Stimulated activated CD8-positive, alpha-beta memory T cell treated with anti-CD3 and anti-CD28 coated beads, Interleukin-7, amount 100 ng/mL, for 4 hours (primary cell): Measurements from ENCODE around the gene ACTG1.

Source experiments
- DNase-seq, 2 donors: peaks; one replicate each; pipeline ENCODE4 v3.0.0-alpha.2; 2020; ENCODE audit warnings: low read depth in 2 of 2

Gene ACTG1

DNA sequence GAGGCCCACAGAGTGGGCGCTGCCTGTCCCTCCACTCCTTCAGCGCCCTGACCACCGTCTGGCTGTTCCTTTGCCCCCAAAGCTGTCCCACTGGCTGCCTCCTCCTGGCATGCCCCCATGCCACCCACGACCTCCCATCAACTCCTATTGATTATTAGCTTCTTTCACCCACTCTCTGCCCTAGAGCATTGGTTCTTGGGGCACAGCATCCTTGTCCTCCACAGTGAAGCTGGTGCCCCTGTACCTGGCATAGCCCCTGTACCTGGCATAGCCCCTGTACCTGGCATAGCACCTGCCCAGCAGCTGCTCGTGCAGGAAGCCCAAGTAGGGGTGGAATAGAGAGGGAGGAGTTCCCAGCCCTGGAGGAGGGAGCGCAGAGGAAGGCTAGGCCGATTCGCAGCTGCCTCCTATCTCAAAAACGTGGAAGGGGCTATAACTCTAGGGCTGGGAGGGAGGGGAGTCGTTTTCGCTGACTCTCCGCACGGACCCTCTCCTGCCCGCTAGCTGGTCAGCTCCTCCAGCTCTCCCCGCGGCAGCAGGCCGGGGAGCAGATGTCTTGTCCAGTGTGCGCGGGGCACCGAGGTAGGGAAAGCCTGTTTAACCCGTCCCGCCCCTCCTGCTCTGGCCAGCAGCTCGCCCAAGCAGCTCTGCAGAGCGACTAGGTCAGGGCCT, 5.7 kb upstream of the ACTG1 start:
- no peak for DNase-seq

DNA sequence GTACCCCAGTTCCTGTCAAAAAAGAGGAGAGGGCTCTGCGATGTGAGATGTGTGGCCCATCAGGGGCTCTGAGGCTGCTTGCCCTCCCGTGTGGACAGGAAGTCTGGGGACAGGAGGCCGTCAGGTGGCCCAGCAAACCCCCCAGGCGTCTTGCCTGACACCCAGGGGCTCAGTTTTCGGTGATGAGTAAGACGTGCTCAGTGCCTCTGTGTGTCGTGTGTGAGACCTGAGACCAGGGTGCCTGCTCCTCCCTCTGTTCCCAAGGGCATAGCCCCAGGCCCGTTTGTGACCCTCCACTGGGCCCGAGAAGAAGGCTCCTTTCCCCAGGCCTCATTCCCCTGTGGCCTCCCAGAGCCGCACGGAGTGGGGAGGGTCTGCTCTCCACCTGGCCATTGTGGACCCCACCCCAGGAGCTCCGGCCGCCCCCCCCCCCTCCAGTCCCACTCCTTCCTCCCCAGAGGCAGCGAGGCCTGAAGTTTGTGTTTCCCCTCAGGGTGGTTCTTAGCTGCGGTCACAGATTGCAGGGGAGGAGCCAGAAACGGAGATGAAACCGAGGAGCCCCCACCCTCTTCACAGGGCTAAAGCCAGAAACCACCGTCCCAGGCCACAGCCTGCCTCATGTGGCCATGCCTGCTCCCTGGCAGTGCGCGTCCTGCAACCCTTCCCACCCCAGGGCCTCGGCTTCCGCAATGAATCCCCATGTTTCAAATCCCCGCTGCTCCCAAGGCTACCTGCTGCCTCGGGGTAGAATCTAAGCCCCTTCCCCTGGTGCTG, 4.9 kb upstream of the ACTG1 start:
- DNase-seq: no peak

DNA sequence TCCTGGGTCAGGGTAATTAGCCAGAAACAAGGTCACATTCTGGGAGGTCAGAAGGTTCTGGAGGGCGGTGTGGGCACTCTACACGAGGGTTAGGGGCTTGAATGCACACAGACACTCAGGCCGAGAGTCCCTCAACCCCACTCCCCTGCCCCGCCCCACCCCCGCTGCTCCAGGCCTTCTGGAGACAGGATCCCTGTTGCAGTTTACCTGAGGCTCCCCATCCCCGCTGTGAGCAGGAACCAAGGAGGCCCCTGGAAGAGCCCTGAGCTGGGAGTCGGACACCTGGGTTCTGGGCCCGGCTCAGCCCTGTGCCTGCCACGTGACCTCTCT, 4.4 kb upstream of the ACTG1 start:
- no peak for DNase-seq

DNA sequence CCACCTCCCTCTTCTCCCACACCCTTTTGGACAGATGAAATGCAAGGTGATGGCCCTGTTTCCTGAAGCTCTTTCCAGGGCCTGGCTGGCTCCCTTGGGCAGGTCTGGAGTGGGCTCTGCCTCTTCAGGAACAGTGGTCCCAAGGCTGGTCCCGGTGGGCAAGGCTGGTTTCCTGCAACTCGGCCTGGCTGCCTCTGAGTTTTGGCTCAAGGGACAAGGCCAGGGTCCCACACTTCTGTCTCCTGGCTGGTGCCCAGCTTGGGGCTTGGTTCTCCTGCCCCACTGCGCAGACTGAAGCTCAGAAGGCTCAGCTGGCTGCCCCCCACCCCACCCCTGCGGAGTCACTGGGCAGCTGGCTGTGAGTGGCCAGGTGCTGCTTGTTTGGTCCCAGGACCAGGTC, 3.8 kb upstream of the ACTG1 start:
- no peak for DNase-seq

DNA sequence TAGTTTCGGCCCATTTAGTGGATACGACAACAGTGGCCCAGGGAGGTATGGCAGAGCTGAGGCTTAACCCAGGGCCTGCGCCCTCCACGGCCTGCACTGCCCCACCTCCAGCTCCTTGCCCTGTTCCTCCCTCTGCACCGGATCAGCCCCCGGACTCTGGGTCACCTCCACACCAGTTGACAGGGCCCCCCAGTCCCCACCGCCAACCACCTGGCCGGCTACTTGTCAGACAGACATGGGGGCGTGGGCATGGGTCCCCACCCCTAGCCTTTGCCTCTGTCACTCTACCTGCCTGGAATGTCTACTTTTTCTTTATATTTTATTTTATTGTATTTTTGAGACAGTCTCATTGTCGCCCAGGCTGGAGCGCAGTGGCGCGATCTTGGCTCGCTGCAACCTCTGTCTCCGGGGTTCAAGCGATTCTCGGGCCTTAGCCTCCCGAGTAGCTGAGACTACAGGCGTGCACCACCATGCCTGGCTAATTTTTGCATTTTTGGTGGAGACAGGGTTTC, 3.0 kb upstream of the ACTG1 start:
- no peak for DNase-seq

DNA sequence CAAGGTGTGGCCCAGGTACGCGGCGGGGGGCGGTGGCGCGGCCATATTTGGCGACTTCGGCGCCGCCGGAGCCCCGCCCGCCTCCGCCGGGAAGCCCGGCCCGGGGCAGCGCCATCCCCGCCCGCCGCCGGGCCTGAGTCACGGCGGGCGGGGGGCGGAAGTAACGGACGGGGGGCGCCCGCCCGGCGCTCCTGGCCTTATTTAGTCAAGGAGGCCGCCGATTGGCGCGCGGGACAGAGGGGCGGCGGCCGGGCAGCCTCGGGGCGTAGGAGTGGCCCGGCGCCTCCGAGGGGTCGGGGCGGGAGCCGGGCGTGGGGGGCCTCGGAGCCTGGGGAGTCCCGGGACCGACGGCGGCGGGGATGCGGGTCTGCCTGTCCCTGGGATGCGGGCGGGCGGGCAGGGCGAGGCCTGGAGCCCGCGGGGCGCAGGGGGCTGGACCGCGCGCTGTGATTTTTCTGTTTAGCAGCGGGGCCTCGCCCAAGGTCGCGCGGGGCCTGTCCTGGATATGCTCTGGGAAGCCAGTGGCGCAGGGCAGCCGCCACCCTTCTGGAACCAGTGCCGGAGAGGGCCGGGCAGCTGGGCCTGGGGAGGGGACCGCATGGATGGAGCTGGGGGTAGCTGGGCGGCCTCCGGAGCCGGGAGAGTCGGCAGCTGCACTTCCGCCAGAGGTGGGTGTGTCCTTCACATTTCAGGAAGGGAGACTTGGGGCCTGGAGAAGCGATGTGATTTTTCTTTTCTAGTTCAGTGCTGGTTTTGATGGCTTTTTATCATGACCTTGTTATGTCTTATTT, 2.3 kb upstream of the ACTG1 start:
- peak in 1 of 2 donors; percentile 80 for DNase-seq

DNA sequence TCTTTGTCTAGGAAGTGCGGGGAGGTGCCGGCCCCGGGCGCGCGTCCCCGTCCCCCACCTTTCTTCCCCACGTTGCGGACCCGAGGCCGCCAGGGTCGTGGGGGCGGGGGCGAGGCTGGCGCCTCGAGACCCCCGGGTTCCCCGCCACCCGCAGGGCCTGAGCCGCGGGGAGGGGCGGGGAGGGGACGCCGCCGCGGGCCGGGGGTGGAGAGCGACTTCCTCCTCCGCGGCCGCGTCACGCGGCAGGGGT, 1.8 kb upstream of the ACTG1 start:
- no peak for DNase-seq

DNA sequence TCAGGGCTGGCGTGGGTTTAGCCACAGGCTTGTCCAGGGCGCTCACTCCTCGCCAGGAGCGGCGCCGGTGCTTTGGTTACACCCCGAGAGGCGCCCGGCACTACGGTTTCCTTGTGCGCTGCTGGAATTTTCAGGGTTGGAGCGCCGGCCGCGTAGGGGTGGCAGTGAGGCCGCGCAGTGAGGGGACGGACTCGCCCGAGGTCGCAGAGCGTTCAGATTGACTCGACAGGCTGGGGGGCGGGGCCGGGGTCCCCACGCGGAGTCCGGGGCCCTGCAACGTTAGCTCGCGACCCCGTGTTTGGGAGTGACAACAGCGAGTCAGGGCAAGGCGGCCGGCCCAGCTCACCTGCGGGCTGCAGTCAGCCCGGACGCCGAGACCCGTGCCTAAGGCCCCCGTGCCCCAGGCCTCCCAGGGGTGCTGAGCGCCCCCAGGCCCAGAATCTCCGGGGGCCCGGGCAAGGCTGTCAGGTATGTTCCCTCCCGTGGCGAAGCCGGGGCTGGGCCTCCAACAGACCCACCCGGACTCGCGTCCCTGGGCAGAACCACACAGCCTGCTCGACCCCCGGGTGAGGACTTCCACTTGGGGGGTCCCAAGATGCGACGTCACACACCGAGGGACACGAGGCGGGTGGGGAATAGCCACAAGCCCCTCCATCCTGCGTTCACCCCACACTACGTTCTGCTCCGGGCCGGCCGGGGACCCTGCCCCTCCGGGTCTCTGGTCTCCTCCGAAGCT, 1.3 kb upstream of the ACTG1 start:
- DNase-seq: peak in 1 of 2 donors; percentile 40

DNA sequence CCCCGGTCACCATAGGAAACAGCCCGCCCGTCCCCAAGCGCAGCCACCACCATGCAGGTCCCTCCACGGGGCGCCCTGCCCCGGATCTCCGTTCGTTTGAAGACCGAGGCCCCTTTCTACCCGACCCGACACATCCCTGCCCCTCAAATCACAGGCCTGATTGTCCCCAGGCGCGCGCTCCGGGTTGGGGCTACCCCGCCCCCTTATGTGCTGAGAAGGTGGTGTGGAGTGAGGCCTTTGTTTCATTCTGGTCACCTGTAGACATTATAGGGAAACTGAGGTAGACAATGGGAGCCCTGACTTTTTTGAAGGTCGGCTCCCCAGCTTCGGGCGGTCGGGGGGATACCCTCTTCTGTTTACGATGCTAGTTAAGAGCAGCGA, 763 bp upstream of the ACTG1 start:
- peak; percentile 50 to 56 for DNase-seq

DNA sequence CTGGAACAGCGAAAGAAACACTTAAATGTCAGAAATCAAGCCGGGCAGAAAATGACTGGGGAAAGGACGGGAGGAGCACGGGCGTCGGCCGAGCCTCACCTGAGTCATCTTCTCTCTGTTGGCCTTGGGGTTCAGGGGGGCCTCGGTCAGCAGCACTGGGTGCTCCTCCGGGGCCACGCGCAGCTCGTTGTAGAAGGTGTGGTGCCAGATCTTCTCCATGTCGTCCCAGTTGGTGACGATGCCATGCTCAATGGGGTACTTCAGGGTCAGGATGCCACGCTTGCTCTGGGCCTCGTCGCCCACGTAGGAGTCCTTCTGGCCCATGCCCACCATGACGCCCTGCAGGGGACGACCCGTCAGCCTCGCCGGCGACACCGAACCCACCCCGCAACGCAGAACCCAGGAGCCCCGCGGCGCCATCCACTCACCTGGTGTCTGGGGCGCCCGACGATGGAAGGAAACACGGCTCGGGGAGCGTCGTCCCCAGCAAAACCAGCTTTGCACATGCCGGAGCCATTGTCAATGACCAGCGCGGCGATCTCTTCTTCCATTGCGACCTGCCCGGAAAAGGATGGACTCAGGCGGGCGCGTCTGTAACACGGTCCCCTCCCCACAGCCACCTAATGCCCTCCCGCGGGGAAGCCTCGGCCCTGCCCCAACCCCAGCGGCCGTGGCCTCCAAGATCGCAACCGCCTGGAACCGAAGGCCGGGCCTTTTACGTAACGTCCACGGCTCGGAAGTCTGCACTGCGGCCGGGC, 616 bp downstream of the ACTG1 start:
- peak in 1 of 2 donors; percentile 41 for DNase-seq

DNA sequence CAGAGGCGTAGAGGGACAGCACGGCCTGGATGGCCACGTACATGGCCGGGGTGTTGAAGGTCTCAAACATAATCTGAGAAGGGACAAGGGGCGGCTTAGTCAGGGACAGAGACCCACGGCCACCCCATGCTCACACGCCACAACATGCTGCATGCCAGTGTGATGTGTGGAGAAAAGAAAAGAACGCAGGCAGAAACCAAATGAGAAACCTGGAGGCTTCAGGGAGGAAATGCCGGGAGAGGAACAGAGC, 1.1 kb downstream of the ACTG1 start:
- no peak for DNase-seq

DNA sequence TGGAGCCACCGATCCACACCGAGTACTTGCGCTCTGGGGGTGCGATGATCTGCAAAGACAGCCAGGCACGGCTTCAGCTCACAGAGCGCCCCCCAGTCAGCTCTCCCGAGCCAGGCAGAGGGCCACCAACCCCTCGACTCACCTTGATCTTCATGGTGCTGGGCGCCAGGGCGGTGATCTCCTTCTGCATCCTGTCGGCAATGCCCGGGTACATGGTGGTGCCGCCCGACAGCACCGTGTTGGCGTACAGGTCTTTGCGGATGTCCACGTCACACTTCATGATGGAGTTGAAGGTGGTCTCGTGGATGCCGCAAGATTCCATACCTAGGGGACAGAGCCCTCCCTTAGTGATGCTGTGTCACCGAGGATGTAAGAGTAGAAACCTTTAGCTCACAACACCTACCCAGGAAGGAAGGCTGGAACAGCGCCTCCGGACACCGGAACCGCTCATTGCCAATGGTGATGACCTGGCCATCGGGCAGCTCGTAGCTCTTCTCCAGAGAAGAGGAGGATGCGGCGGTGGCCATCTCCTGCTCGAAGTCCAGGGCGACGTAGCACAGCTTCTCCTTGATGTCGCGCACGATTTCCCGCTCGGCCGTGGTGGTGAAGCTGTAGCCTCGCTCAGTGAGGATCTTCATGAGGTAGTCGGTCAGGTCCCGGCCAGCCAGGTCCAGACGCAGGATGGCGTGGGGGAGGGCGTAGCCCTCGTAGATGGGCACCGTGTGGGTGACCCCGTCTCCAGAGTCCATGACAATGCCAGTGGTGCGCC, 1.6 kb downstream of the ACTG1 start:
- no peak for DNase-seq

DNA sequence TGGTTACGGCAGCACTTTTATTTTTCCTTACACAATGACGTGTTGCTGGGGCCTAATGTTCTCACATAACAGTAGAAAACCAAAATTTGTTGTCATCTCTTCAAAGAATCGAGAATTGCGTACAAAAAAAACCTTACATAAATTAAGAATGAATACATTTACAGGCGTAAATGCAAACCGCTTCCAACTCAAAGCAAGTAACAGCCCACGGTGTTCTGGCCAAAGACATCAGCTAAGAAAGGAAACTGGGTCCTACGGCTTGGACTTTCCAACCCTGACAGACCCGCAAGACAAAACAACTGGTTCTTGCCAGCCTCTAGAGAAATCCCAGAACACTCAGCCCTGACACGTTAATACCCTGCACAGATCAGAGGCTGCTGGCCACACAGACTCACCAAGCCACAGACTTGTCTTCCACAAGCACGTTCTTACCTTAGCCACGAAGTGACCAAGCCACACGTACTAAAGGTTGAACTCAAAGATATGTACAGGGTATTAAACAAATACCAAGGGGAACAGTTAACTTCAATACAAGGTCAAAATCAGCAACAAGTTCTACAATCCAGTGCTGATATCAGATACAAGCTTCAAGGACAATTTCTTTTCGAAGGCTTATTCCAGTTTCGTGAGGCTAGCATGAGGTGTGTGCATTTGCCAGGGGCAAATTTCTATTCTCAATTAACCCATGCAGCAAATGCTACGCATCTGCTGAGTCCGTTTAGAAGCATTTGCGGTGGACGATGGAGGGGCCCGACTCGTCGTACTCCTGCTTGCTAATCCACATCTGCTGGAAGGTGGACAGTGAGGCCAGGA, 2.4 kb downstream of the ACTG1 start:
- DNase-seq: no peak

DNA sequence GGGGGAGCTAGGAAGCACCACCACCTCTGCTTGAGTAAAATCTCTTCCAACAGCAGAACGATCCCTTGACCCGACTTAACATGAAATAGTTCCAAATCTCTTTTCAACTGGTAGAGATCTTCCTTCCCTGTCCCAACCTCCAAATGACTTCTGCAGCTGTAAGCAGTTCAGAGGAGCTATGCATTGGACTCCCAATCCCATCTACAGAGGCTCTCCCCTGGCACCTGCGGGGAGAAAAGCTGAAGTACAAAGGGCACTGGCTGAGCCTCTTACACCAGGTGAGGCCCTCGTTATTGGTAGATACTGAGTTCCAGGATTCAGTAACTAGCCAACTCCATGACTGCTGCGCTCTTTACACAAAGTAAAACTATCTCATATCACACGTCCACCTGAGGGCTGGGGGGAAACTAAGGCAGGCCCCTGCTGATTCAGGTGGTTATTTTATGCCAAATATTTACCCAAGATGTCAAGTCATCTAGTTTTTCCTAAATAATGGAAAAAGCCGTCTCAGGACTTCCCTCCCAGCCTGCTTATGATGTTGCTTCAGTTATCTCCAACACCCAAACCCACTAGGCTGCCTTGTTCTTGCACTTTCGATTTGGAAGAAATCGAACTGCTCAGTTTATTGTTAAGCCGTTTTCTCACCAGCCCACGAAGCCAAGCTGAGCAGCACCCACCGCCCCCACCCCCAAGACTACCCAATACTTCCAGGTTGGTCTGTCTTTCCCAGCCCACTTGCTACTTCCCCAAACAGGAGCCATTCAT, 3.2 kb downstream of the ACTG1 start:
- DNase-seq: no peak

DNA sequence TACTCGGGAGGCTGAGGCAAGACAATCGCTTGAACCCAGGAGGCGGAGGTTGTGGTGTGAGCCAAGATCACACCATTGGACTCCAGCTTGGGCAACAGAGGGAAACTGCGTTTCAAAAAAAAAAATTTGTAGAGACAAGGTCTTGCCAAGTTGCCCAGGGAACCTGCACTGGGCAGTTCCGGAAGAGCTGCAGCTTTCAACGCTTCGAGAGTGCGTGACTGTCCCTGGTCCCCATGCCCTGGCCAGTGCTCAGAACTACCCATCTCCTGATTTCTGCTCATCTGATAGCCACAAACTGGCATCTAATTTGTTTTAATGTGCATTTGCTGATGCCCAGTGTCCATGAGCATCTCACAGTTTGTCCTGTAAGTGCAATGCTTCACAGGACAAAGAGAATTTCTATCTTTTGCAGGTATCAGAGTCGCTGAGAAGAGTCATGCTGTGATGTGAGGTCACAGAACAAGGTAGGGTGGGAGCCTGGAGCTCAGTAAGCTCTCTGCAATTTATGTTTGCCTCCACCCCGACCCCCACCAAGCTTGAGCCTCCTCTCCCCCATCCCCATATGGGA, 3.9 kb downstream of the ACTG1 start:
- DNase-seq: no peak

DNA sequence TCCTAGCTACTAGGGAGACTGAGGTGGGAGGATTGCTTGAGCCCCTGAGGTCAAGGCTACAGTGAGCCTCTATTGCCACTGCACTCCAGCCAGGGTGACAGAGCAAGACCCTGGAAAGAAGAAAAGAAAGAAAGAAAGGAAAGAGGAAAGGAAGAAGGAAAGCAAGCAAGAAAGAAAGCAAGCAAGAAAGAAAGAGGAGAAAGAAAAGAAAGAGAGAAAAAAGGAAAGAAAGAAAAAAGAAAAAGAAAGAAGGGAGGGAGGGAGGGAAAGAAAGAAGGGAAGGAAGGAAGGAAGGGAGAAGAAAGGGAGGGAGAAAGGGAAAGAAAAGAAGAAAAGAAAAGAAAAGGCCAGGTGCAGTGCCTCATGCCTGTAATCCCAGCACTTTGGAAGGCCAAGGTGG, 9.0 kb downstream of the ACTG1 start:
- no peak for DNase-seq

DNA sequence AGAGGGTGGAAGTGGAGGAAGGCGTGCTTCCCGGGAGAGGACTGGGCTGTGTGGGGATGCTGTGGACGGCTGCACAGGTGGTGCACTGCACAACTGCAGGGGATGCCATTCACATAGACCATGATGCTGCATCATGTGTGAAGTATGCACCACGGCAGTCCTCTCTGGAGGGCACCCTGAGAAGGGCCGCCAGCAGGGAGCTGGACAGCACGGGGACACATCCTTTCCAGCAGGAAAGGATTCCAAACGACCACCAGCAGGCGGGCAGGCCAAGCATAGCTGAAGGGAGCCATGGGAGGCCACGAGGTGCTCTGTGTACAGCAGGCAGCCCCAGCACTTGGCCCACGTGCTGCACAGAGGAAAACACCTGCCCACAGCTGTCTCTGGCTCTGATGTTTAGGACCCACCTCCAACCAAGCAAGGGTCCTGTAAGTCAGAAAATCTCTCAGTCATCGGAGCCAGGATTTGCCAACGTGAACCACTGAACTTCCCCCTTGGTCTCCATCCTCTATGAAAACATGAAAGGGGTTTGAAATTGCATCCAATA, 10.1 kb downstream of the ACTG1 start:
- DNase-seq: no peak

DNA sequence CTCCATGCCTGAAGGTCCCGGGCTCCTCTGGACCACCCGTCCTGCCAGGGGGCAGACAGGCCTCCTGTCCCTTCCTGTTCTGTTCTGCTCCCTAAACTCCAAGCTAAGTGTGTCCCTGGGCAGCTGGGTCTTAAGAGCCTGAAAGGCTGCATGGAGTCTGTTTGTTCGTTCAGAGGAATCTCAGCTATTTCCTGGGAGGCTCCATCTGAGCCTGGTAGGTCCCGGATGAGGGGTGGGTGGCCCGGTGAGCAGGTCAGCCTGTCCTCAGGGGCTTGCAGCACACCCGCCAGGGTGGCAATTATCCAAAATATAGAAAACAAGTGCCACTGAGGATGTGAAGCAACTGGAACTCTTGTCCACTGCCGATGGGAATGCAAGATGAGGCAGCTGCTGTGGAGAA, 12.6 kb downstream of the ACTG1 start:
- no peak for DNase-seq

DNA sequence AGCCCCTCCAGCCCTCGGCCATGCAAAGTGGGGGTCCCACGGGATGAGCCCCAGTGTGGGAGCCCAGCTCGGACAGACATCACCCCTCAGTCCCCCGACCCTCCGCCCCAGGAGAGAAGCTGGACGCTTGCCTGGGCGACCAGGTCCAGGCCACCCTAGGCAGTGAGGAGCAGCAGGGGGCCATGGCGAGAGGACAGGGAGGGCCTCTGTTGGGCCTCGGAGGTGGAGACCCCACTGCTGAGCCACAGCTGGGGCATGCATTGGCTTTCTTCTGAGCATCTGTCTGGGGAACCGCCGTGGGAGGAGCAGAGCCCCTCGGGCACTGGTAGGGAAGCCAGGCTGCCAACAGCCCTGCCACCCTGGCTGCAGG, 13.0 kb downstream of the ACTG1 start:
- no peak for DNase-seq
